Measurements from ENCODE around the gene PLK5. TPM values are rescaled to one million over a fixed set of nuclear protein-coding genes. Genes with fewer than 3 reads are reported as not detected.

Gene PLK5
- total and polyA plus RNA-seq, 4 donors: 0.03 TPM; not detected in 3

DNA sequence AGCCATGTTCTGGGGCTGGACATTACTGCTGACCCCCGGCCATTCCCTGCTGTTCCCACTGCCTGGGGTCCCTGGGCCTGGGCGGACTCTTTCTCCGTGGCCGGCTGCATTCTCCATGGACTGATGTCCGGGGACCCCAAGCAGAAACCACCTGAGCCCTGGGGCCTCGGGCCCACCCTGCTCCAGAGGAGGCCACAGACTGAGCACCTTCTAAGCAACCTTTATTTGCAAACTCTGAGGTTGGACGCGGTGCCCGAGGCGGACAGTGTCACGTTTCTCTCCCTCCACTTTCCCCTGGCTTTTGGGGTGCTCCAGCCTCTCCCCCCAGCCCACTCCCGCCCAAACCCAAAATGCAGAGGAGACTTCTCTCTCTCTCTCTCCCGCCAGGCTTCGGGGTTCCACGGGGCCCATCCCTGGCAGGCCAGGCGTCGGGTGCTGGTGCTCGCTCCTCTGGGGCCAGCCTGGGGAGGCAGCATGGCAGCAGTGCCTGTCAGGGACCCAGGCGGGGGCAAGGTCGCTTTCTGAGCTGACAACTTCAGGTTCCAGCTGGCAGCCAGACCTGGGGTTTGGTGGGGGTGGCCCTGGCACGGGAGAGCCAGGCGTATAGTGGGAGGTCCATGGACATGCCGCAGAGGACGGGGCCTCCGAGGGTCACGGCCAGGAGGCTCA is 42.5 kb upstream of the PLK5 start:
- WGBS: 92% methylated on average over 26 of the region's 26 CpGs
- Histone ChIP-seq H3K9ac (ENCODE audit: low read depth in 1 of 2, low read length in 2 of 2) (no peak overlapping the region), H3K27ac (ENCODE audit: low read depth in 1 of 2, low read length in 2 of 2) (no peak overlapping the region), H3K27me3 (ENCODE audit: control insufficient read depth in 4 of 4, insufficient read depth in 4 of 4, low read length in 3 of 4) (no peaks in the 10 kb centered on the region), H3K36me3 (ENCODE audit: control insufficient read depth in 4 of 4, insufficient read depth in 3 of 4, low read depth in 1 of 4, low read length in 3 of 4) (peaks cover 0 to 2% (median 0%) of the 10 kb centered on the region in 4 donors), H3K4me1 (ENCODE audit: control insufficient read depth in 4 of 4, insufficient read depth in 4 of 4, low read length in 3 of 4) (peaks cover 2 to 17% (median 8%) of the 10 kb centered on the region in 4 donors), H3K4me3 (ENCODE audit: low read depth in 1 of 3, low read length in 3 of 3) (no peak overlapping the region), H3K9me3 (ENCODE audit: control insufficient read depth in 4 of 4, low read length in 3 of 4) (no peaks in the 10 kb centered on the region)
- TF ChIP-seq, protein P1, sequence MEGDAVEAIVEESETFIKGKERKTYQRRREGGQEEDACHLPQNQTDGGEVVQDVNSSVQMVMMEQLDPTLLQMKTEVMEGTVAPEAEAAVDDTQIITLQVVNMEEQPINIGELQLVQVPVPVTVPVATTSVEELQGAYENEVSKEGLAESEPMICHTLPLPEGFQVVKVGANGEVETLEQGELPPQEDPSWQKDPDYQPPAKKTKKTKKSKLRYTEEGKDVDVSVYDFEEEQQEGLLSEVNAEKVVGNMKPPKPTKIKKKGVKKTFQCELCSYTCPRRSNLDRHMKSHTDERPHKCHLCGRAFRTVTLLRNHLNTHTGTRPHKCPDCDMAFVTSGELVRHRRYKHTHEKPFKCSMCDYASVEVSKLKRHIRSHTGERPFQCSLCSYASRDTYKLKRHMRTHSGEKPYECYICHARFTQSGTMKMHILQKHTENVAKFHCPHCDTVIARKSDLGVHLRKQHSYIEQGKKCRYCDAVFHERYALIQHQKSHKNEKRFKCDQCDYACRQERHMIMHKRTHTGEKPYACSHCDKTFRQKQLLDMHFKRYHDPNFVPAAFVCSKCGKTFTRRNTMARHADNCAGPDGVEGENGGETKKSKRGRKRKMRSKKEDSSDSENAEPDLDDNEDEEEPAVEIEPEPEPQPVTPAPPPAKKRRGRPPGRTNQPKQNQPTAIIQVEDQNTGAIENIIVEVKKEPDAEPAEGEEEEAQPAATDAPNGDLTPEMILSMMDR (IDR thresholded peaks at IDR 0.05; ENCODE audit: low read depth, low read length, missing input control): no peak
- TF ChIP-seq, protein P2, sequence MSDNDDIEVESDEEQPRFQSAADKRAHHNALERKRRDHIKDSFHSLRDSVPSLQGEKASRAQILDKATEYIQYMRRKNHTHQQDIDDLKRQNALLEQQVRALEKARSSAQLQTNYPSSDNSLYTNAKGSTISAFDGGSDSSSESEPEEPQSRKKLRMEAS (IDR thresholded peaks at IDR 0.05): no peak
- no peak for TF ChIP-seq YY1 (IDR thresholded peaks at IDR 0.05)
- TF ChIP-seq, protein P3, sequence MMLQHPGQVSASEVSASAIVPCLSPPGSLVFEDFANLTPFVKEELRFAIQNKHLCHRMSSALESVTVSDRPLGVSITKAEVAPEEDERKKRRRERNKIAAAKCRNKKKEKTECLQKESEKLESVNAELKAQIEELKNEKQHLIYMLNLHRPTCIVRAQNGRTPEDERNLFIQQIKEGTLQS (IDR thresholded peaks at IDR 0.05): no peak
- no peak for TF ChIP-seq FOXA1 (IDR thresholded peaks at IDR 0.05)
- no peak for DNase-seq (ENCODE audit: low spot score)

DNA sequence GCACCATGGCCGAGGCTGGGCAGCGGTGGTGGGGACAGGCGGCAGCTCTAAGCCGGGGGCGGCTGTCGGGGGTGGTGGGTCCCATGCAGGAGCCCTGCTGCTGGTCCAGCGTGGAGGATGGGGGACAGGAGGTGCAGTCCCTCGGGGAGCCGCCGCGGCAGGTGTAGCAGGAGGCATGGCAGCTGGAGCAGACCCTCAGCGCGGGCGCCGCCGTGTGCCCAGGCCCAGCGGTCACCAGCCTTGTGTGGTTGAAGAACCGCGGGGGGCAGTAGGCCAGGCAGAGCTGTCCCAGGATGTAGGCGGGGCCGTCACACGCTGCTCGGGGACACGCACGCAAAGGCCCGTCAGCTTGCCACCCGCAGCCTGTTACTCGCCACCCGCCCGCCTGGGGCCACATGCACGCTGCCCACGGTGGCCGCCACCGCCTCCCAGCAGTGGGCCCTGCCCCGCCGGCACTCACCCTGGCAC is 42.0 kb upstream of the PLK5 start:
- TF ChIP-seq FOXA2 (IDR thresholded peaks at IDR 0.05) (no peak), GABPA (IDR thresholded peaks at IDR 0.05 in 1 of 2, conservative IDR thresholded peaks at IDR 0.05 in 1 of 2) (no peak), YY1 (IDR thresholded peaks at IDR 0.05) (no peak), SP1 (IDR thresholded peaks at IDR 0.05) (no peak), EGR1 (IDR thresholded peaks at IDR 0.05; ENCODE audit: low read depth in 2 of 2) (no peak), TAF1 (conservative IDR thresholded peaks at IDR 0.05) (no peak), HNF4G (IDR thresholded peaks at IDR 0.05) (no peak), NR2F2 (IDR thresholded peaks at IDR 0.05) (no peak), RXRA (IDR thresholded peaks at IDR 0.05) (no peak), HNF4A (conservative IDR thresholded peaks at IDR 0.05) (no peak), JUND (IDR thresholded peaks at IDR 0.05) (no peak), RAD21 (IDR thresholded peaks at IDR 0.05) (no peak), FOXA1 (IDR thresholded peaks at IDR 0.05) (no peak)
- TF ChIP-seq, protein P3 (IDR thresholded peaks at IDR 0.05): no peak
- TF ChIP-seq, protein P4, sequence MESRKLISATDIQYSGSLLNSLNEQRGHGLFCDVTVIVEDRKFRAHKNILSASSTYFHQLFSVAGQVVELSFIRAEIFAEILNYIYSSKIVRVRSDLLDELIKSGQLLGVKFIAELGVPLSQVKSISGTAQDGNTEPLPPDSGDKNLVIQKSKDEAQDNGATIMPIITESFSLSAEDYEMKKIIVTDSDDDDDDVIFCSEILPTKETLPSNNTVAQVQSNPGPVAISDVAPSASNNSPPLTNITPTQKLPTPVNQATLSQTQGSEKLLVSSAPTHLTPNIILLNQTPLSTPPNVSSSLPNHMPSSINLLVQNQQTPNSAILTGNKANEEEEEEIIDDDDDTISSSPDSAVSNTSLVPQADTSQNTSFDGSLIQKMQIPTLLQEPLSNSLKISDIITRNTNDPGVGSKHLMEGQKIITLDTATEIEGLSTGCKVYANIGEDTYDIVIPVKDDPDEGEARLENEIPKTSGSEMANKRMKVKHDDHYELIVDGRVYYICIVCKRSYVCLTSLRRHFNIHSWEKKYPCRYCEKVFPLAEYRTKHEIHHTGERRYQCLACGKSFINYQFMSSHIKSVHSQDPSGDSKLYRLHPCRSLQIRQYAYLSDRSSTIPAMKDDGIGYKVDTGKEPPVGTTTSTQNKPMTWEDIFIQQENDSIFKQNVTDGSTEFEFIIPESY (IDR thresholded peaks at IDR 0.05): no peak
- TF ChIP-seq, protein P5, sequence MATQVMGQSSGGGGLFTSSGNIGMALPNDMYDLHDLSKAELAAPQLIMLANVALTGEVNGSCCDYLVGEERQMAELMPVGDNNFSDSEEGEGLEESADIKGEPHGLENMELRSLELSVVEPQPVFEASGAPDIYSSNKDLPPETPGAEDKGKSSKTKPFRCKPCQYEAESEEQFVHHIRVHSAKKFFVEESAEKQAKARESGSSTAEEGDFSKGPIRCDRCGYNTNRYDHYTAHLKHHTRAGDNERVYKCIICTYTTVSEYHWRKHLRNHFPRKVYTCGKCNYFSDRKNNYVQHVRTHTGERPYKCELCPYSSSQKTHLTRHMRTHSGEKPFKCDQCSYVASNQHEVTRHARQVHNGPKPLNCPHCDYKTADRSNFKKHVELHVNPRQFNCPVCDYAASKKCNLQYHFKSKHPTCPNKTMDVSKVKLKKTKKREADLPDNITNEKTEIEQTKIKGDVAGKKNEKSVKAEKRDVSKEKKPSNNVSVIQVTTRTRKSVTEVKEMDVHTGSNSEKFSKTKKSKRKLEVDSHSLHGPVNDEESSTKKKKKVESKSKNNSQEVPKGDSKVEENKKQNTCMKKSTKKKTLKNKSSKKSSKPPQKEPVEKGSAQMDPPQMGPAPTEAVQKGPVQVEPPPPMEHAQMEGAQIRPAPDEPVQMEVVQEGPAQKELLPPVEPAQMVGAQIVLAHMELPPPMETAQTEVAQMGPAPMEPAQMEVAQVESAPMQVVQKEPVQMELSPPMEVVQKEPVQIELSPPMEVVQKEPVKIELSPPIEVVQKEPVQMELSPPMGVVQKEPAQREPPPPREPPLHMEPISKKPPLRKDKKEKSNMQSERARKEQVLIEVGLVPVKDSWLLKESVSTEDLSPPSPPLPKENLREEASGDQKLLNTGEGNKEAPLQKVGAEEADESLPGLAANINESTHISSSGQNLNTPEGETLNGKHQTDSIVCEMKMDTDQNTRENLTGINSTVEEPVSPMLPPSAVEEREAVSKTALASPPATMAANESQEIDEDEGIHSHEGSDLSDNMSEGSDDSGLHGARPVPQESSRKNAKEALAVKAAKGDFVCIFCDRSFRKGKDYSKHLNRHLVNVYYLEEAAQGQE (IDR thresholded peaks at IDR 0.05): no peak
- TF ChIP-seq, protein P2 (IDR thresholded peaks at IDR 0.05): no peak
- TF ChIP-seq, protein P1 (IDR thresholded peaks at IDR 0.05; ENCODE audit: low read depth, low read length, missing input control): no peak
- no peak overlapping the region for H3K27ac ChIP-seq (ENCODE audit: low read depth in 1 of 2, low read length in 2 of 2)
- H3K9me3 ChIP-seq (ENCODE audit: control insufficient read depth in 4 of 4, low read length in 3 of 4): no peaks in the 10 kb centered on the region
- no peak overlapping the region for H3K4me3 ChIP-seq (ENCODE audit: low read depth in 1 of 3, low read length in 3 of 3)
- H3K4me1 ChIP-seq (ENCODE audit: control insufficient read depth in 4 of 4, insufficient read depth in 4 of 4, low read length in 3 of 4): peaks cover 2 to 17% (median 8%) of the 10 kb centered on the region in 4 donors
- DNase-seq (ENCODE audit: low spot score): no peak
- H3K36me3 ChIP-seq (ENCODE audit: control insufficient read depth in 4 of 4, insufficient read depth in 3 of 4, low read depth in 1 of 4, low read length in 3 of 4): no peaks in the 10 kb centered on the region
- no peak overlapping the region for H3K9ac ChIP-seq (ENCODE audit: low read depth in 1 of 2, low read length in 2 of 2)
- 93% methylated on average over 36 of the region's 36 CpGs for WGBS
- no peaks in the 10 kb centered on the region for H3K27me3 ChIP-seq (ENCODE audit: control insufficient read depth in 4 of 4, insufficient read depth in 4 of 4, low read length in 3 of 4)
